NCI-H774 (cell line): ENCODE data around the gene PTCD2.

Experiments
- DNase-seq: peaks from one replicate; lab custom pipeline; 2025; lab: John Stamatoyannopoulos, UW

The PTCD2 gene

DNA sequence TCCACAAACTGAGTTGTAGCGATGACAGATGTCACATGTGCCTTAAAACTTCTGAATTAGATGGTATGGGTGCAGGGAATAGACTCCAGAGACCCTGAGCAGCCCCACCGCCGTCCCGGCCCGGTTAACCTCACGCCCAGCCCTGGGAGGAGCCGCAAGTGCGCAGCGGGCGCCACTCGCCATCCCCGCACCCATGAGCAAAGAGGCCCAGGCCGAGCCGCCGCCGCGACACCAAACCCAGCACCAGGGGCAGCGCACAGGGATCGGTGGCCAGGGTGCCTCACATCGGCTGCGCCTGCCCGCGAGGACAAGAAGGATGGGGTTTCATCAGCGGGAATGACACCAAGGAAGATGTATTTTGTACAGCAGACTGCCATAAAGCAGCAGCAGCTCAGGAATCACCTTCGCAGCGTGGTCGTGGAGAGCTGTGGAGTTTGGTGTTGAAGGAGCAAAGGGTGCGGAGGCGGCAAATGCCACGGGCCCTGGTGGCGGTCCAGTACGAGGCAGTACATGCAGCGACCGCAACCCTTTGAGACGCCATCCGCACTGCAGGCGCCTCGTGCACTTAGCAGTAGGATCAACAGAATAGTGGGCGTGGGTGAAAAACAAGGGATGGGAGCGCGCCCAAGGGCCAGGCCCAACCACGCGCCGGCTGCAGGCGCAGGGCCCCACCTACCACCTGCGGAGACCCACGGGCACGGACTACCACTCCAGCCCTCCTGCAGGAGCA is 97.3 kb downstream of the PTCD2 start:
- DNase-seq: no peak
